KBM-7 (cell line): ENCODE data around the gene PTPRJ.
"Not testable (repeated sequence)": the region's sequence is repeated elsewhere in the genome, so short reads cannot be mapped to it uniquely, and the experiment has no call there.

Experiments
- DNase-seq: peaks from one replicate; pipeline ENCODE4 v3.0.0-alpha.2; 2015
- in situ Hi-C: fragments of 300-500 bp; cut with MboI; formaldehyde crosslinking; loops from 2 replicates; pipeline ENCODE4 v1.14.3; 2020; ENCODE audit warnings: low sequenced_read_pairs, low pct_unique_long_range_greater_than_20kb, mixed read lengths

Gene PTPRJ

GRCh38 chr11:47980088-47980906, at the start of gene PTPRJ:
Gene PTPRJ (plus strand): TSS chr11:47980559. CDS start chr11:47980913, 354 bp downstream.
- no peak for DNase-seq
- in situ Hi-C loops = no loop called here

DNA sequence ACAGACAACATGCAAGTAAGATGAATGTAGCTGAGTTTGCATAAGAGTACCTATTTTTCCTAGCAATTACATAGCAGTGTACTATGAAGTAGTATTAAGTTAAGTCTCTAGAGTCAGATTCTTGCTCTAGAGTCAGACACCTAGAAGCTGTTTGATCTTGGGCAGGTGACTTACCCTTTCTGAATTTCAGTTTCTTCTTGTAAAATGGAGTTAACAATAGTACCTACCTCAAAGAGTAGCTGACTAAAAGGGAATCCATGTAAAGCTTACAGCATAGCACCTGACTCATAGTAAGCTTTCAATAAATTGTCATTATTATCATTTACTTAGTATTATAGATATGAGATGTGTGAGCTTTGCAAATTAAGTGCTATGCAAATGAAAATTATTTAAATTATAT, 47.8 kb upstream of the PTPRJ start:
- DNase-seq = no peak
- in situ Hi-C loops = no loop called here

GRCh38 chr11:47933797-47934196, 46.6 kb upstream of the PTPRJ start:
- in situ Hi-C loops, DNase-seq: not testable (repeated sequence)

DNA sequence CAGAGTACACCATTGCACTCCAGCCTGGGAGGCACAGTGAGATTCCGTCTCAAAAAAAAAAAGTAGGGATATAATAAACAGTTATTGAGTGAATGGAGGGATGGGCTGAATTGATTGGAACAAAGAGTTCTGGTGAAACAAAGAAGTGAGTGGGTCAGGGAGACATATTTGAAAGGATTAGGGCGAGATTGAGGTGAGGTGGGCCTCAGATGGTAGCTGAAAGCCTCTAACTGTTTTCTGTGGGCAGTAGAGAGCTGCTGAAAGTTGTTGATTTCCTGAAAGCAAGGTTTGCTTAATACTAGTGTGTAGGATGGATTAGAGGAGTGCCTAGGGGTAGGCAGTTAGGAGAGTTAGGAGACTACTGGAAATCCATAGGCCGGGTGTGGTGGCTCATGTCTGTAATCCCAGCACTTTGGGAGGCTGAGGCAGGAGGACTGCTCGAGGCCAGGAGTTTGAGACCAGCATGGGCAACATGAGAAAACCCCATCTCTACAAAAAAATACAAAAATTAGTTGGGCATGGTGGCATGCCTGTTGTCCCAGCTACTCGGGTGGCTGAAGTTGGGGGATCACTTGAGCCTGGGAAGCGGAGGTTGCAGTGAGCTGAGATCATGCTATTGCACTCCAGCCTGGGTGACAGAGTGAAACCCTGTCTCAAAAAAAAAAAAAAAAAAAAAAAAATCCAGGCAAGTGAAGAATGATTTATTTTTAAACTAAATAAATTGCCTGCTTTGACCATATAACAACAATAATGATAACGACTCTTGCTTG, 41.4 kb upstream of the PTPRJ start:
- in situ Hi-C loops = no loop called here

GRCh38 chr11:47940904-47941649, 39.3 kb upstream of the PTPRJ start:
- in situ Hi-C loops = no loop called here
- no peak for DNase-seq

More for the DNA sequence above, 41.4 kb upstream of the PTPRJ start:
- no peak for DNase-seq

GRCh38 chr11:47941907-47942558, 38.3 kb upstream of the PTPRJ start:
- in situ Hi-C loops = no loop called here
- peak; percentile 51 for DNase-seq

GRCh38 chr11:47943721-47944586, 36.4 kb upstream of the PTPRJ start:
- in situ Hi-C loops = no loop called here
- DNase-seq = no peak

GRCh38 chr11:47944632-47945031, 35.7 kb upstream of the PTPRJ start:
- DNase-seq = no peak
- in situ Hi-C loops = no loop called here

GRCh38 chr11:47946682-47947559, 33.4 kb upstream of the PTPRJ start:
- in situ Hi-C loops = no loop called here
- peak; percentile 90 for DNase-seq

- no peak for DNase-seq
- in situ Hi-C loops = no loop called here
Measured at GRCh38 chr11:47948137-47948536, 32.2 kb upstream of the PTPRJ start.

GRCh38 chr11:47949001-47949675, 31.2 kb upstream of the PTPRJ start:
- DNase-seq, in situ Hi-C loops: not testable (repeated sequence)

- peak; percentile 41 for DNase-seq
Measured at GRCh38 chr11:47950396-47950795, 30.0 kb upstream of the PTPRJ start.

GRCh38 chr11:47951504-47951903, 28.9 kb upstream of the PTPRJ start:
- DNase-seq = not testable (repeated sequence)

More at GRCh38 chr11:47950396-47950795, 30.0 kb upstream of the PTPRJ start:
- in situ Hi-C loops = no loop called here

DNA sequence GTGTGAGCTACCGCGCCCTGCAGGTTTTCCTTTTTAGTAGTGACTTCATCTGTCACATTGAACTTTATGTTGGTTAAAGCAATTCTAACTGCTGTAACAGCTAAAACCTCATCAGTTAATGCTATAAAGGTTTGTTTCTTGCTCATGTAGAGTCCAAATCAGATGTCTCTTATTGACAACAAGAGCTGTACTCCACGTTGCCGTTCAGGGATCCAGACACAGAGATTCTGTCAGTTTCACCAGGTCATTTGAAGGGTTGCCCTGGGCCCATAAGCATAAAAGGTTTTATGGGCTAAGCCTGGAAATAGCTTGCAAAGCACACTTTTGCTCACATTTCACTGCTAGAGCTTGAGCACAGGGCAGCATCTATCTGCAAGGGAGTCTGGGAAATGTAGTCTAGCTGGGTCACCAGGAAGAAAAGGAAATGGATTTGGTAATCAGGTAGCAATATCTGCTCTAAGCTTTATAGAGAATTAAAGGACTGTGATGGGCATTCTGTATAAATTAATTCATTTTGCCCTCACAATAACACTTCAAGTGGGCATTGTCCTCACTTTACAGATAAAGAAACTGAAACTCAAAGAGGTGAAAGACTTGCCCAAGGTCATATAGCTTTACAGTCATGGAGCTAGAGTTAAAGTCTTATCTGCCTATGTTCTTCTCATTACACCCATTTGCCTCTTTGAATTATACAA, 25.2 kb upstream of the PTPRJ start:
- in situ Hi-C loops = no loop called here
- no peak for DNase-seq

More at GRCh38 chr11:47951504-47951903, 28.9 kb upstream of the PTPRJ start:
- in situ Hi-C loops = not testable (repeated sequence)

GRCh38 chr11:47960015-47960414, 20.3 kb upstream of the PTPRJ start:
- in situ Hi-C loops = loop anchor here (10.0 kb wide), 1 partner anchor 145 kb away; no protein-coding TSS in a partner anchor

DNA sequence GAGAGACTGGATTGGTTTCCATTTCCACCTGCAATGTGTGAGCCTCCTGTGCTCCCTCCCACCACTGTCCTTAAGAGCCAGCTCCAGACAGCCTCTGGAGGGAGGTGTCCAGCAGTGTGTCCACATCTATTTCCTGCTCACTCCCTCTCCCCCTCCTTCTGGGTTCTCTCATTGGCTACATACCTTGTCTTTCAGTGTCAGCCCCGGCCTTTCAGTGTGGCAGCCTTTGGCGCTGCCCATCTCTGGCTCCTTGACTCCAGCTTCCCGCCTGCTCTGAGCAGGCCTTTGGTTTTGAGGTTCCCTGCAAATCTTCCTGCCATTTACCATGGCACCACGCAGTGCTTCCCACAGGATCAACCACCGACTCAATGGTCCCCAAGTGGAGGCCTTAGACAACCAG, 19.0 kb upstream of the PTPRJ start:
- DNase-seq = no peak
- in situ Hi-C loops = loop anchor here (10.0 kb wide), 1 partner anchor 143 kb away; no protein-coding TSS in a partner anchor

More at GRCh38 chr11:47960015-47960414, 20.3 kb upstream of the PTPRJ start:
- no peak for DNase-seq
